Thyroid gland (tissue), 4 donors: ENCODE data around the gene CCDC78. TPM values are rescaled to one million over a fixed set of nuclear protein-coding genes. Genes with fewer than 3 reads are reported as not detected.

Source experiments
- DNase-seq, 2 donors: peaks; one replicate each; pipeline ENCODE4 v3.0.0-alpha.2; 2019
- H3K27ac ChIP-seq, 3 donors: fragments of 200-600 bp; sonication (generic); 1 replicate in 2 of 3; 2 replicates in 1 of 3; pipeline ENCODE4 v1.5.1; 2016 to 2019; ENCODE audit warnings: mild to moderate bottlenecking in 1 of 3, moderate library complexity in 1 of 3
- H3K27me3 ChIP-seq: fragments of 200-600 bp; sonication (generic); one replicate; pipeline ENCODE4 v1.5.1; 2019
- H3K36me3 ChIP-seq, 2 donors: fragments of 200-600 bp; sonication (generic); one replicate each; pipeline ENCODE4 v1.5.1; 2016 to 2019
- H3K4me1 ChIP-seq, 2 donors: fragments of 200-600 bp; sonication (generic); one replicate each; pipeline ENCODE4 v1.5.1; 2017 to 2019
- H3K4me3 ChIP-seq, 3 donors: fragments of 200-600 bp; sonication (generic); replicated peaks in 1 of 3; 1 replicate in 2 of 3; 2 replicates in 1 of 3; pipeline ENCODE4 v1.5.1; 2016; ENCODE audit warnings: mild to moderate bottlenecking in 1 of 3
- H3K9me3 ChIP-seq: fragments of 200-600 bp; sonication (generic); one replicate; pipeline ENCODE4 v1.5.1; 2017
- CTCF ChIP-seq, 6 experiments: fragments of 200-600 bp in 3 of 6; fragments of 450-650 bp in 3 of 6; sonication (generic) in 3 of 6; IDR thresholded peaks; one replicate each; pipeline ENCODE4 v1.5.1; 2016 to 2019; ENCODE audit warnings: antibody characterized with exemption in 6 of 6, mild to moderate bottlenecking in 2 of 6, inconsistent platforms in 1 of 6, moderate library complexity in 1 of 6
- POLR2A ChIP-seq, 2 donors: fragments of 450-650 bp; IDR thresholded peaks; one replicate each; pipeline ENCODE4 v1.6.1; 2017; ENCODE audit warnings: antibody characterized with exemption in 2 of 2, mild to moderate bottlenecking in 2 of 2, moderate library complexity in 1 of 2
- WGBS, 2 donors: methylation state at CpG; one replicate each; pipeline ENCODE4 v1.1.5; 2017; 5-methylcytosine and 5-hydroxymethylcytosine counted together
- intact Hi-C: fragments of 100-400 bp; cut with DNase I; formaldehyde crosslinking; loops from one replicate; pipeline ENCODE4 v1.15.1; 2023
- total RNA-seq, 4 donors: library from RNA; depleted of rRNA; stranded (reverse); fragments of >200 nt; gene quantifications; one replicate each; pipeline ENCODE4 v1.2.3, GENCODE V29; 2016

Gene CCDC78
- total RNA-seq, 4 donors from 2014 or later: 0.27 TPM; not detected in 3

- TF ChIP-seq CTCF (IDR thresholded peaks at IDR 0.05) (no peak), POLR2A (IDR thresholded peaks at IDR 0.05) (no peak)
- Histone ChIP-seq H3K4me3 (no peak overlapping the region), H3K4me1 (peaks cover 0 to 9% of the 10 kb centered on the region in 2 donors), H3K9me3 (no peaks in the 10 kb centered on the region), H3K27me3 (peaks cover 13% of the 10 kb centered on the region), H3K27ac (no peak overlapping the region), H3K36me3 (no peaks in the 10 kb centered on the region)
- WGBS, 2 donors: 37 to 60% methylated on average over 4 to 7 of the region's 14 CpGs
- DNase-seq: no peak
- intact Hi-C loops: loop anchor here (10.0 kb wide), 1 partner anchor 488 kb away; no protein-coding TSS in a partner anchor
Measured at GRCh38 chr16:707062-707538, 19.1 kb downstream of the CCDC78 start.

GRCh38 chr16:706189-707061 lies 19.8 kb downstream of the CCDC78 start:
- no peak overlapping the region for H3K4me3 ChIP-seq
- H3K27ac ChIP-seq: no peak overlapping the region
- H3K36me3 ChIP-seq: no peaks in the 10 kb centered on the region
- intact Hi-C loops: loop anchor here (10.0 kb wide), 1 partner anchor 488 kb away; no protein-coding TSS in a partner anchor
- TF ChIP-seq CTCF (IDR thresholded peaks at IDR 0.05) (no peak), POLR2A (IDR thresholded peaks at IDR 0.05) (no peak)
- 2 to 6% methylated on average over 23 to 27 of the region's 49 CpGs for WGBS, 2 donors
- H3K9me3 ChIP-seq: no peaks in the 10 kb centered on the region
- peaks cover 0 to 9% of the 10 kb centered on the region in 2 donors for H3K4me1 ChIP-seq
- no peak for DNase-seq
- peaks cover 17% of the 10 kb centered on the region for H3K27me3 ChIP-seq

- Histone ChIP-seq H3K9me3 (no peaks in the 10 kb centered on the region), H3K4me1 (peaks cover 0 to 14% of the 10 kb centered on the region in 2 donors), H3K4me3 (no peak within 1 kb of the TSS), H3K27me3 (peaks cover 23% of the 10 kb centered on the region), H3K27ac (no peak within 1 kb of the TSS), H3K36me3 (no peaks in the 10 kb centered on the region)
- WGBS, 2 donors: 0% methylated on average over 6 to 7 of the region's 115 CpGs
- DNase-seq: no peak
- TF ChIP-seq CTCF (IDR thresholded peaks at IDR 0.05) (no peak), POLR2A (IDR thresholded peaks at IDR 0.05) (no peak)
- intact Hi-C loops: loop anchor here (10.0 kb wide), 1 partner anchor 489 kb away; no protein-coding TSS in a partner anchor
Measured at GRCh38 chr16:705431-706188, 20.6 kb downstream of the CCDC78 start, which contains the start of gene FBXL16. TSS of gene FBXL16 (minus strand) at chr16:705801. CDS start at chr16:697405, 8,396 bp downstream.

GRCh38 chr16:704552-705380 lies 21.5 kb downstream of the CCDC78 start:
- intact Hi-C loops: loop anchor here (10.0 kb wide), 1 partner anchor 490 kb away; no protein-coding TSS in a partner anchor
- Histone ChIP-seq H3K27me3 (peaks cover 23% of the 10 kb centered on the region), H3K9me3 (no peaks in the 10 kb centered on the region), H3K27ac (no peak overlapping the region), H3K4me1 (peaks cover 0 to 14% of the 10 kb centered on the region in 2 donors), H3K4me3 (no peak overlapping the region), H3K36me3 (no peaks in the 10 kb centered on the region)
- DNase-seq: no peak
- 11 to 38% methylated on average over 6 to 8 of the region's 50 CpGs for WGBS, 2 donors
- TF ChIP-seq POLR2A (IDR thresholded peaks at IDR 0.05) (no peak), CTCF (IDR thresholded peaks at IDR 0.05) (no peak)
